OCI-LY3 (cell line): Measurements from ENCODE around the gene PCDHB1.

ENCODE experiments used
- EZH2phosphoT487 ChIP-seq: fragments of 200-600 bp; shearing (Covaris generic); IDR thresholded peaks from 2 replicates; pipeline ENCODE4 v1.6.1; 2018; ENCODE audit warnings: antibody characterized with exemption, mixed run types, low read depth
- TF ChIP-seq, protein P1 (sequence below): fragments of 200-600, 300-600 bp; sonication (generic); IDR thresholded peaks from 2 replicates; pipeline ENCODE4 v1.5.1; 2014; ENCODE audit warnings: antibody characterized with exemption, low read length, low read depth

DNA sequence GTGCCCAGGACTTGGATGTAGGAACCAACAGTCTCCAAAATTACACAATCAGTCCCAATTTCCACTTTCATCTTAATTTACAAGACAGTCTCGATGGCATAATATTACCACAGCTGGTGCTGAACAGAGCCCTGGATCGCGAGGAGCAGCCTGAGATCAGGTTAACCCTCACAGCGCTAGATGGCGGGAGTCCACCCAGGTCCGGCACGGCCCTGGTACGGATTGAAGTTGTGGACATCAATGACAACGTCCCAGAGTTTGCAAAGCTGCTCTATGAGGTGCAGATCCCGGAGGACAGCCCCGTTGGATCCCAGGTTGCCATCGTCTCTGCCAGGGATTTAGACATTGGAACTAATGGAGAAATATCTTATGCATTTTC lies 44.1 kb downstream of the PCDHB1 start:
- TF ChIP-seq, protein P1, sequence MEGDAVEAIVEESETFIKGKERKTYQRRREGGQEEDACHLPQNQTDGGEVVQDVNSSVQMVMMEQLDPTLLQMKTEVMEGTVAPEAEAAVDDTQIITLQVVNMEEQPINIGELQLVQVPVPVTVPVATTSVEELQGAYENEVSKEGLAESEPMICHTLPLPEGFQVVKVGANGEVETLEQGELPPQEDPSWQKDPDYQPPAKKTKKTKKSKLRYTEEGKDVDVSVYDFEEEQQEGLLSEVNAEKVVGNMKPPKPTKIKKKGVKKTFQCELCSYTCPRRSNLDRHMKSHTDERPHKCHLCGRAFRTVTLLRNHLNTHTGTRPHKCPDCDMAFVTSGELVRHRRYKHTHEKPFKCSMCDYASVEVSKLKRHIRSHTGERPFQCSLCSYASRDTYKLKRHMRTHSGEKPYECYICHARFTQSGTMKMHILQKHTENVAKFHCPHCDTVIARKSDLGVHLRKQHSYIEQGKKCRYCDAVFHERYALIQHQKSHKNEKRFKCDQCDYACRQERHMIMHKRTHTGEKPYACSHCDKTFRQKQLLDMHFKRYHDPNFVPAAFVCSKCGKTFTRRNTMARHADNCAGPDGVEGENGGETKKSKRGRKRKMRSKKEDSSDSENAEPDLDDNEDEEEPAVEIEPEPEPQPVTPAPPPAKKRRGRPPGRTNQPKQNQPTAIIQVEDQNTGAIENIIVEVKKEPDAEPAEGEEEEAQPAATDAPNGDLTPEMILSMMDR, result no peak
- TF ChIP-seq EZH2phosphoT487, result no peak
